PC-3 (cell line): ENCODE measurements around the gene EPHB1.

ENCODE experiments used
- CTCF ChIP-seq: fragments of 300-600 bp; sonication (generic); conservative IDR thresholded peaks from 2 replicates; pipeline ENCODE4 v1.5.1; 2017; ENCODE audit warnings: antibody characterized with exemption, low read depth, mild to moderate bottlenecking, low read length
- EZH2 ChIP-seq: fragments of 300-600 bp; sonication (generic); IDR thresholded peaks from one replicate; pipeline ENCODE4 v1.6.1; 2017; ENCODE audit warnings: antibody characterized with exemption, mild to moderate bottlenecking, low read length; ENCODE audit not compliant: unreplicated experiment
- EZH2phosphoT487 ChIP-seq: fragments of 300-600 bp; sonication (generic); IDR thresholded peaks from 2 replicates; pipeline ENCODE4 v1.6.1; 2018; ENCODE audit warnings: mild to moderate bottlenecking, antibody characterized with exemption, low read length, borderline replicate concordance

DNA sequence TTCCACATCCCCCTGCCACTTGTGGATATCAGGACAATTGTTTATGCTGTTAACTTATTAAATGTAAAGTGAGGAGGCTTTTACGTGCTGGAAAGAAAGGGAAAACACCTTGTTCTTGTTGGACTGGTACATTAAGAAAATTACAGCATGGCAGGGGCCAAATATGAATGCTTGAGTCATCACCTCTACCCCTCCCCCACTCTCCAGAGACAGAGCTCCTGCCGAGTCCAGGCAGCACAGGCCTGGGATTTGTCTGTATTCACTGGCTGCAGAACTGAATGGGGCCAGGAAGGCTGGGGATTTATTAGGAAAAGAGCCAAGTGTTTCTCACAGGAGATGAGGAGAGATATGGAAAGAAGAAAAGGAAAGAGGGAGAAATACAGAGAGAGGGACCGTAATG, 308.9 kb downstream of the EPHB1 start:
- TF ChIP-seq EZH2phosphoT487, result no peak
- TF ChIP-seq CTCF, result no peak
- TF ChIP-seq EZH2, result no peak
